GM15510 (cell line): ENCODE results near the gene KCTD17.

ENCODE experiments used
- POLR2A ChIP-seq: IDR thresholded peaks from 3 replicates; pipeline ENCODE4 v1.6.1; 2011; ENCODE audit warnings: borderline replicate concordance; ENCODE audit not compliant: insufficient read length; ENCODE audit errors: extremely low read depth

Gene KCTD17, protein sequence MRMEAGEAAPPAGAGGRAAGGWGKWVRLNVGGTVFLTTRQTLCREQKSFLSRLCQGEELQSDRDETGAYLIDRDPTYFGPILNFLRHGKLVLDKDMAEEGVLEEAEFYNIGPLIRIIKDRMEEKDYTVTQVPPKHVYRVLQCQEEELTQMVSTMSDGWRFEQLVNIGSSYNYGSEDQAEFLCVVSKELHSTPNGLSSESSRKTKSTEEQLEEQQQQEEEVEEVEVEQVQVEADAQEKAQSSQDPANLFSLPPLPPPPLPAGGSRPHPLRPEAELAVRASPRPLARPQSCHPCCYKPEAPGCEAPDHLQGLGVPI

DNA sequence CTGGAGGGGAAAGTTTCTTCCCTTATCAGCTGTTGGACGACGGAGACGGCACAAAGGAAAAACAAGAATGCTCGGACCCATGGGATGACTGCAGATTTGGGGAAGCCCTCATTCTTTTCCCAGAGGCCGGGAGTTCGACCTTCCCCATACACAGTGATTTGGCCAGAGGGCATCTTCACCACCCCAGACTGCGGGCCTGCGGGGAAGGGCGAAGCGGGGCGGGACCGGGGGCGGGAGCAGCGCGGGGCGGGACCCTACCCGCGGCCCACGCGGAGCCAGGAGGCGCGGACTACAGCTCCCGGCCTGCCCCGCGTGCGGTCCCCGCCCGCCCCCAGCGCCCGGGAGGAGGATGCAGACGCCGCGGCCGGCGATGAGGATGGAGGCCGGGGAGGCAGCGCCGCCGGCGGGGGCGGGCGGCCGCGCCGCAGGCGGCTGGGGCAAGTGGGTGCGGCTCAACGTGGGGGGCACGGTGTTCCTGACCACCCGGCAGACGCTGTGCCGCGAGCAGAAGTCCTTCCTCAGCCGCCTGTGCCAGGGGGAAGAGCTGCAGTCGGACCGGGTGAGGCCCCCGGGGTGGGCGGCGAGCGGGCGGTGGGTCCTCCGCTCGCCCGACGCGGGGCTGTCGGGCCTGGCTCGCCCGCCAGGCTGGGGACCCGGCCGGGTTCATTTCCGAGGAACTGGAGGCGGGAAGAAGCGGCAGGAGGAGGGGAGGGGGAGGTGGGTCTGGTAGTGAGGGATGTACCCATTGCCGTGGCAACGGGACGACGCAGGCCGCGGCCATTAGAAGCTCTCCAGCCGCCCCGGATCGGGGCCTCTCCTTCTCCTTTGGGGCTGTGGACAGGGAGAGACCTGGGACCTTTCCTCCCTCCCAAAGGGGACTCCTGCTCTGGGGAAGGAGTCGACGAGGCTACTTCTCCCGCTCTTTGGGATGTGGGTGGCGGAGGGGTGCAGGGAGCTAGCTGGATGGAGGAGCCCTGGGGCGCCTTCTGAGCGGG, at the start of gene KCTD17:
TSS of gene KCTD17 (plus strand) at position 352 of the 995 bp plus-strand sequence. CDS start at position 371, 19 bp downstream.
- peak; percentile 51 for TF ChIP-seq POLR2A

DNA sequence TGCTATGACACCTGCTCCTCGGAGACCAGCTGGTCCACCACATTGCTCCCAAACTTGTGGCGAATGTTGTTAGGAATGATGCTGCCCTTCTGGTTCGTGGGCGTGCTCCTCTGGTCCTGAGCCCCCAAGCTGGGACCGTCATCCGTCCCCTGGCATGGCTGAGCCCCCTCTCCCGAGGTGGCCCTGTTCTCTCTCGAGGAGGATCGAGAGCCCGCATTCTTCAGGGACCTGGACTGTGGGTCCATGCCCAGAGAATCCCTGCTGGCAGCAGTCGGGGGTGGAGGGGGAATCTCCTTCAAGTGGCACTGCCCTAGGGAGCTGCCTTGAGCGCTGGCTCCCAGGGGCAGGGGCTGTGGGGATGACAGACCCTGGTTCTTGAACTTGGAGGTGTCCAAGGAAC, 49.7 kb upstream of the KCTD17 start:
- TF ChIP-seq POLR2A, result no peak

DNA sequence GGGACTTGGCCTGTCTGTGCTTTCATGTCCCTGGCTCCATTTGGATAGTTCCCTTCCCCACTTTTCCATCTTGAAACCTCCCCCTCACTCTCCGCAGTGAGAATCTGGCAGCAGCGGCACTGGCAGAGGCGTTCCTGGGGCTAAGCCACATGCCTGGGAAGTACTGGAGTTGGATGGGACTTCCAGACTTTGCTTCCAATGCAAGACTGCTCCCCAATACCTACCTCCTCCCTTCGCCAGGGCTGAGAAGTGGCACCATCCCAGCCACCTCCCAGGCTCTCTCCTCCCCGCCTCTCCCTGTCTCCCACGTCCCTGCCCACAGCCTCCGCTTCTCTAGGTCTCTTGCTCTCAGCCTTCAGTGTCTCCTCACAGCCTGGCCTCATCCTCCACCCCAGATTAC, 48.9 kb upstream of the KCTD17 start:
- no peak for TF ChIP-seq POLR2A

DNA sequence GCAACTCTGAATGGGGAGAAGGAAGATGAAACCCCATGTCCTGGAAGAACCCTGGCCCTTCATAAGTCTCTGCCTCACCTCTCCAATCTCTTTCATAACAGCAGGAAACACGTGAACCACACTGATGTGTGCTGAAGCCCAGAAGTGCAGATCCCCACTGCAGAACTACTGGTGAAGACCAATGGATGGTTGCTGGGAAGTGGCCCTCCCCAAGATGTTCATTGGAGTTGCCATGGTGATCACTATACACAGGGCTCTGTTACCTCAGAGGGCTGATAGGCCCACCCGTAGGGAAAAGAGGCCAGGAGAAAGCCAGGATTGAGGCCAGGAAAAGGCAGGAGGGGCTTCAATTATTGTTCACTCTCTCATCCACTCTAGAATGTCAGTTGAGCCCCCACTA, 43.9 kb upstream of the KCTD17 start:
- no peak for TF ChIP-seq POLR2A

DNA sequence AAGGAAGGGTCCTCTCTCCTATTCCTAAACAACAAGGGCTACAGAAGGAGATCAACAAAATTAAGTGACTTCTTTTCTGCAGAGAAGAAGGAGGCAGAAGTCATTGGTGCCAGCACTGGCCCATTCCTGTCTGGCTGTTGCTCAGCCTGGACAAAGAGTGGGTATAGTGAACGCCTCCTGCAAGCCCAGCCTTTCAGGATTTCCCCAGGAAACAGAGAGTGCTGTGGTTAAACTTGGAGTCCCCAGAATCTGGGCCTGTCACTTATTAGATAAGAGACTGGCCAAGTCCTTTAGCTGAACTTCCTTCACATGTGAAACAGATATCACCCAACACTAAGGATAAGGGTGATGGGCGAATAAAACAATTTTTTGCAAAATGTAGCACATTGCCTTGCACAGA, 43.2 kb upstream of the KCTD17 start:
- no peak for TF ChIP-seq POLR2A

DNA sequence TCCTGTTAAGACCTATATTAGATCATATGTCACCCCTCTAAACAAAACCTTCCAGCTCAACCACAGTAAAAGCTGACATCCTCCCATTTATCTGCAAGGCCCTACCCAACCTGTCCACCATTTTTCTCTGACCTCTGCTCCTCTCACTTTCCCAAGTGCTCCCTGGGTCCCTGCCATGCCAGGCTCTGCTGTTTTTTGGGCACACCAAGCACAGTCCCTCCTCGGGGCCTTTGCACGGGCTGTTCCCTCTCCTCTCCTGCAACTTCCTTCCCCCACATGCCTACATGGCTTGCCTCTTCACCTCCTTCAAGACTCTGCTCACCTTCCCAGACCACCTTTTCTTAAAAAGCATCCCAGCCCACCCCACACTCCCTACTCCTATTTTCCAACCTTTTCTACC, 42.1 kb upstream of the KCTD17 start:
- TF ChIP-seq POLR2A, result no peak

DNA sequence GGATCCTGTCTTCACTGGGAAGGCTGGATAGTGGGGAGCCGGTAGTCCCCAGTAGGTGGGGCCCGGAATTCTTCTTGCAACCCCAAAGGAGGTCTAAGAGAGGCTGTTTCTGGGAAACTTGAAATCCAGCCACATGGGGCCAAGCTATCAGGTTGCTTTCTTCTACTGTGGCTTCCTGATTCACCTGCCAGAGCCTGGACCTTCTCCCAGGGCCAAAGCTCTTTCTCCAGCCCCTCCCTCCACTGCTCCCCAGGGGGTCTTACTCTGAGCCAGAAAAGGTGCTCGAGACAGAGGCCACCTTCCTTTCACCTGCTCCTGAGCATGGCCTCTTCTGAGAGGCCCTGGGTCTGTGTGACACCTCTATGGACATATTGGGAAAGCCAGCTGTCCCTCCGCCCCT, 41.4 kb upstream of the KCTD17 start:
- TF ChIP-seq POLR2A, result no peak

DNA sequence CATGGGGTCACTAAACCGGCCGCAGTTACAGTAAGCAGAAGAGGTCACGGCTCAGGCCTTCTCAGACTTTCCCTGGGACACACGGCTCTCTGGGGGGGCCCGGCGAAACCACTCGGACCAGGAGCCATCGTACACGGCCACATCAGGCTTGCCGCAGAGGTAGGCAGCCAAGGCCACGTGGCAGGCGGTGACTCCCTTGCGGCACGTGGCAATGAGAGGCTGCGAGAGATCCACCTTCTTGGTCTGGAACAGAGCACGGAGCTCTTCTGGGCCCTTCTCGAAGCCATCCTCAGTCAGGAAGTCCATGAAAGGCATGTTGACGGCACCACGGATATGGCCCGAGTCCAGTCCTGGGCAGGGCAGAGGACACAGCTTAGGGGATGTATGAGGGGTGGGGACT, 40.6 kb upstream of the KCTD17 start:
- TF ChIP-seq POLR2A, result no peak

DNA sequence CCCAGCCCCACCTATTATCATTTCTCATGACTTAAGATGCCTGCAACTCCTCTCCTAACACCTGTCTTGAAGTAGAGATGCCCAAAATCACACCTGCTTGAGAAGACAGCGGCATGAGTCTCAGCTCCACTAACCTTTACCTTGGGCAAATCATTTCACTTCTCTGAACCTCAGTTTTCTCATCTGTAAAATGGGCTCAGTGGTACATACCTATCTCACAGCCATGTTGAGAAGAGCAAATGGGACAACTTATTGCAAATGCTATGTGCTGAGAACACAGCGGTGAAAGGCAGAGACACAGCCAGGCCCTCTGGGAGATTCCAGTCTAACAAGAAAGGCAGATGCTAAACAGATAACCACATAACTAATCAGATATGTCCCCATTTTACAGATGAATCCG, 40.1 kb upstream of the KCTD17 start:
- no peak for TF ChIP-seq POLR2A

DNA sequence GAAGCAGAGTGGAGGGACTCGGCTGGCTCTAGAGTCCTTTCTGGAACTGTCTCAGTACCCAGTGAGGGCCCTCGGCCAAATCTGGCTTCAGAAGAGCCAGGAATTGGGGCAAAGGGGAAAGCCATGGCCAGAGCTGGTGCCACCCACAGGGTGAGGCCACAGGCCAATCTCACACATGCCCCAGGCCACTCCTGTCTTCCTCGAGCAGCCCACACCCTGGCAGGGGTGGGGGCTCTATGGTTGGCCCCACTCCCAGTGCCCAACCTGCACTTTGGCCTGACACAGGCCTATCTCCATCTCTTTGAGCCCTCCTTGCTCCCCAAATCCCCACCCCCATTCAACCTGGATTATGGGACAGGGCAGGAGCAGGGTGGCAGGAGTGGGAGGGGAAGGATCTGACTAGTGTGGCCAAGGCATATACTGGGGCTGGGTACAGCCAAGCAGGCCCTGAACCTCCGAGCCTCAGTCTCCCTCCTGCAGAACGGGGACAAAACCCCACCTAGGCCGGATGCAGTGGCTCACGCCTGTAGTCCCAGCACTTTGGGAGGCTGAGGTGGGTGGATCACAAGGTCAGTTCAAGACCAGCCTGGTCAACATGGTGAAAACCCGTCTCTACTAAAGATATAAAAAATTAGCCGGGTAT, 39.2 kb upstream of the KCTD17 start:
- no peak for TF ChIP-seq POLR2A

DNA sequence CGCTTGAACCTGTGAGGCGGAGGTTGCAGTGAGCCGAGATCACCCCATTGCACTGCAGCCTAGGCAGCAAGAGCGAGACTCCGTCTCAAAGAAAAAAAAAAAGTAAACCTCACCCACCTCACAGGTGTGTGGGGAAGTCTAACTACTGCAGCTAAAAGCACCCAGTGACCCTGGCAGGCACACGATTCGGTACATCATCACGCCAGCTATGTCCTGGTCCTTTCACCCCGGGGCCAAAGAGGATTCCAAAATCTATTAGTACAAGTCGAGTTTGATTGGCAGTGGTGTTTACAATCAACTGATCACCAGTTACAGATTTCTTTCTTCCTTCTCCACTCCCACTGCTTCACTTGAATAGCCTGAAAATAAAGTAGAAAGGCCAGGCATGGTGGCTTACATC, 38.6 kb upstream of the KCTD17 start:
- TF ChIP-seq POLR2A, result no peak

DNA sequence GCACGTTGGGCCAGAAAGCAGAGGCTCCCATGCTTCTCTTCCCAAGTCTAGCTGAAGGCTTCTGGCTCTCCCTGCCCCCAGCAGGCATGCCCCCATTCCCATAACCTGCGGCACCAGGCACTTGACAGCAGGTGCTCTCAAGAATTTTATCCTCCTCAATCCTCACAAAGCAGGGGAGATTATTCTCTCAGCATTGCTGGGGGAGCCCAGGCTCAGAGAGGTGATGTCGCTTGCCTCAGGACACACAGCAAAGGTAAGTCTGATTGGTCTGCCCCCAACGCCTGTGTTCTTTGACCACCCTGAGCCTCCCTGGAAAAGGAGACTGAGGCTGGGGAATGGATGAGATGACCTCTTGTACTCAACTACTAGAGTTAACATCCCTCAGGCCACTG, 37.1 kb upstream of the KCTD17 start:
- no peak for TF ChIP-seq POLR2A

DNA sequence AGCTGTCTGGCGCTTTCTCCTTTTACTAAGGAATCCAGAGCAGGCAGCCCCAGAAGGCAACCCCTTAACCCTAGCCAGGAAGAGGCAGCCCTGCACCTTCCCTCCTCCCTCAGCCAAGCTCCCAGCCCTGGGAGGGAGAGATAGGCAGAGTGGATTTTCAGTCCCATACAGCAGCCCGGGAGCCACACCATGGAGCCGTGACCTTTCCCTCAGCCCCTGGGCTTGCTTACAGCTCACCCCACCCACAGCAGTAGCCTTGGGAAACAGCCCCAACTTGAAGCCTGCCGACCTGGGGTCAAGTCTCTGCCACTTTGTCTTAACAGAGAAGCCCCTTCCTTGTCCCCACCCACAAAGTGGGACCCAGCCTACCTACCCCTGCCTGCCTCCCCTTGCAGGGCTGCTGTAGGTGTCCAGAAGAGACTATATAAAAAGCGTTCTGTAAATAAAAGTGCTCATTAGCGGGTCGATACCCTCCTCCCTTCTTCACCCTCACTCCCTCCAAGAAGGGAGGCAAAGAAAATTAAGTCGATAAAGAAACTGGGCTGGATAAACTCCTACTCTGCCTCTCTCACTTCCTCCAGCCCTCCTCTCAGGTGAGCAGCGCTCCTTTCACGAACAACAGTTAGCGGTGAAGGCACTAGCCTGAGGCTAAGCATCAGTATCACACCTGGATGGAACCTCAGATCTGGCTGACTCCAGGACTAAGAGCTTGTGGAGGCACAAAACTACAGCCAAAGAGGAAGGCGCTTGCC, 36.5 kb upstream of the KCTD17 start:
- no peak for TF ChIP-seq POLR2A

DNA sequence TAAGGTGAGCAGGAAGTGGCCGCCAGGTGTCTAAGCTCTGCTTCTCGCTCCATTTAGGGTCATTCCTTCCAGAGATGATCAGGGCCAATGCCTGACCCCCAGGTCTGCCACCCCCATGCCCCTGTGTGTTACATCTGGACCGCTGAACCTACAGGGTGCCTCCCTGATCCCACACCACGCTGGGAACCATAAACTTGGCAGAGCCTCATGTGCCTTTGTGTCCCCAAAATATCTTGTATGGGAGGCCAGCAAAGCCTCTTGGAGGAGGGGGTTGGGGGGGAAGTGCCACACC, 36.0 kb upstream of the KCTD17 start:
- no peak for TF ChIP-seq POLR2A
